ENCODE results near the gene VIM.

- no peak for TF ChIP-seq EZH2 (IDR thresholded peaks at IDR 0.05; ENCODE audit: borderline replicate concordance, low read length)
- no peak for TF ChIP-seq CTCF (IDR thresholded peaks at IDR 0.05; ENCODE audit: low read length)
Observed at GRCh38 chr10:17237915-17238444, 9.9 kb downstream of the VIM start.
